ENCODE data around the gene SPAG16. TPM values are rescaled to one million over a fixed set of nuclear protein-coding genes. Genes with fewer than 3 reads are reported as not detected.
"Not testable (repeated sequence)": the region's sequence is repeated elsewhere in the genome, so short reads cannot be mapped to it uniquely, and the experiment has no call there.

SPAG16 gene
- total RNA-seq, 1 donor from 2014 or later = 7.6 TPM

DNA sequence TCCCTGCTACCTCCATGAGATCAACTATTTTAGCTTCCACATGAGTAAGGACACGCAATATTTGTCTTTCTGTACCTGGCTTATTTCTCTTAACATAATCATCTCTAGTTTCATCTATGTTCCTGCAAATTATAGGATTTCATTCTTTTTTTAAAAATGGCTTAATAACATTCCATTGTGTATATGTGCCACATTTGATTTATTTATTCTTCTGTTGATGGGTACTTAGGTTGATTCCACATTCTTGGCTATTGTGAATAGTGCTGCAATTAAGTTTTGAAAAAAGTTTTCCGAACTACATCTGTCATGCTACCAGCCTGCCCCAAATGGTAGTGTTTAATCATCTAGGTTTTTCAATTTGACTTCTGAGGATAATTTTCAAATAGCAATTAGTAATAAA, 36.3 kb downstream of the SPAG16 start:
- H3K4me3 ChIP-seq = no peak overlapping the region
- peaks cover 10 to 43% of the 10 kb centered on the region in 2 donors for H3K36me3 ChIP-seq
- H3K9me3 ChIP-seq = peaks cover 0 to 7% of the 10 kb centered on the region in 2 donors
- TF ChIP-seq, protein P1, sequence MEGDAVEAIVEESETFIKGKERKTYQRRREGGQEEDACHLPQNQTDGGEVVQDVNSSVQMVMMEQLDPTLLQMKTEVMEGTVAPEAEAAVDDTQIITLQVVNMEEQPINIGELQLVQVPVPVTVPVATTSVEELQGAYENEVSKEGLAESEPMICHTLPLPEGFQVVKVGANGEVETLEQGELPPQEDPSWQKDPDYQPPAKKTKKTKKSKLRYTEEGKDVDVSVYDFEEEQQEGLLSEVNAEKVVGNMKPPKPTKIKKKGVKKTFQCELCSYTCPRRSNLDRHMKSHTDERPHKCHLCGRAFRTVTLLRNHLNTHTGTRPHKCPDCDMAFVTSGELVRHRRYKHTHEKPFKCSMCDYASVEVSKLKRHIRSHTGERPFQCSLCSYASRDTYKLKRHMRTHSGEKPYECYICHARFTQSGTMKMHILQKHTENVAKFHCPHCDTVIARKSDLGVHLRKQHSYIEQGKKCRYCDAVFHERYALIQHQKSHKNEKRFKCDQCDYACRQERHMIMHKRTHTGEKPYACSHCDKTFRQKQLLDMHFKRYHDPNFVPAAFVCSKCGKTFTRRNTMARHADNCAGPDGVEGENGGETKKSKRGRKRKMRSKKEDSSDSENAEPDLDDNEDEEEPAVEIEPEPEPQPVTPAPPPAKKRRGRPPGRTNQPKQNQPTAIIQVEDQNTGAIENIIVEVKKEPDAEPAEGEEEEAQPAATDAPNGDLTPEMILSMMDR (IDR thresholded peaks at IDR 0.05) = no peak
- no peaks in the 10 kb centered on the region for H3K27me3 ChIP-seq
- intact Hi-C loops (cut with DNase I) = no loop called here
- no peak overlapping the region for H3K27ac ChIP-seq
- DNase-seq (ENCODE audit: low spot score in 2 of 2) = no peak
- no peaks in the 10 kb centered on the region for H3K4me1 ChIP-seq

GRCh38 chr2:213336253-213336770, 52.0 kb downstream of the SPAG16 start:
- TF ChIP-seq, protein P1 (IDR thresholded peaks at IDR 0.05) = no peak
- Histone ChIP-seq H3K36me3 (no peaks in the 10 kb centered on the region), H3K4me3 (no peak overlapping the region), H3K27ac (no peak overlapping the region), H3K4me1 (no peaks in the 10 kb centered on the region), H3K9me3 (peaks cover 20 to 66% of the 10 kb centered on the region in 2 donors), H3K27me3 (no peaks in the 10 kb centered on the region)
- DNase-seq (ENCODE audit: low spot score in 2 of 2) = no peak
- intact Hi-C loops (cut with DNase I) = no loop called here

DNA sequence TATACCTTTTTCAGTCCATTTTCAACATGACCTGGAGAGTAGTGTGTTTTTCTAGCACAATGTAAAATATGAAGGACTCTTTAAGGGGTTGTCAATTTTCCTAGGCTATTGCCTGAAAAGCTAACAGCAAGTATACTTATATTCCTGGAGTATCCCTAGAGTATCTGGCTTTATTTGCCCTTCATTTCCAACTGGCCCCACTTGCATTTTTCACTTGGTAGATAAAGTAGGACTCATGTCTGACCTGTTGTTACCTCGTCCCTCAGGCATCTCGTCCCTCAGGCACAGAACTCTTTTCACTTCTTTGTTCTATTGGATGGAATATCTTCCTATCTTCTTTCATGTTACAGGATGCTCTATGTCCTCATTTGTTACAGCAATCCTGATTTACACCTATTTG, 69.2 kb downstream of the SPAG16 start:
- intact Hi-C loops (cut with DNase I) = no loop called here
- H3K4me3 ChIP-seq = no peak overlapping the region
- DNase-seq (ENCODE audit: low spot score in 2 of 2) = no peak
- no peak overlapping the region for H3K27ac ChIP-seq
- H3K9me3 ChIP-seq = peaks cover 0 to 3% of the 10 kb centered on the region in 2 donors
- TF ChIP-seq, protein P1 (IDR thresholded peaks at IDR 0.05) = no peak
- H3K27me3 ChIP-seq = no peaks in the 10 kb centered on the region
- H3K36me3 ChIP-seq = no peaks in the 10 kb centered on the region
- no peaks in the 10 kb centered on the region for H3K4me1 ChIP-seq

GRCh38 chr2:213376644-213377043, 92.4 kb downstream of the SPAG16 start:
- TF ChIP-seq, protein P1 (IDR thresholded peaks at IDR 0.05) = no peak
- DNase-seq (ENCODE audit: low spot score in 2 of 2) = no peak
- no peak overlapping the region for H3K4me3 ChIP-seq
- no peaks in the 10 kb centered on the region for H3K9me3 ChIP-seq
- H3K36me3 ChIP-seq = no peaks in the 10 kb centered on the region
- intact Hi-C loops (cut with DNase I) = no loop called here
- H3K27ac ChIP-seq = no peak overlapping the region
- no peaks in the 10 kb centered on the region for H3K27me3 ChIP-seq
- H3K4me1 ChIP-seq = no peaks in the 10 kb centered on the region

DNA sequence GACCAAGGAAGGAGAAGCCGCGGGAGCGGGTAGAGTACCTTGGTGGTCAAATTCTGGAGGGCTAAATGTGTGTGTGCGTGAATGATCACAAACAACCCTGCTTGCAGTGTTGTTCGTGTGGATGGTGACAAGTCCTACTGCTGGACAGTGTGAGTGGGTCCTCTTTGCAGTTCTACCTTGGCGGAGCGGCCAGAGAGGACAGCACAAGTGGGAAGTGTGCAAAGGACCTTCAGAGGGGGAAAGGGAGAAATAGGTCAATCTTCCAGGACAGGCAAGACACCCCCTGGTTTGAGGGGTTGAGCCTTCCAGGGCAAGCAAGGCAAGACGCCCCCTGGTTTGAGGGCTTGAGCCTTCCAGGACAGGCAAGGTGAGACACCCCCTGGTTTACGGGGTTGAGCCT, 122.8 kb downstream of the SPAG16 start:
- H3K9me3 ChIP-seq; intact Hi-C loops (cut with DNase I); DNase-seq (ENCODE audit: low spot score in 2 of 2); H3K4me1 ChIP-seq; H3K27ac ChIP-seq; H3K27me3 ChIP-seq; H3K36me3 ChIP-seq; H3K4me3 ChIP-seq: not testable (repeated sequence)

DNA sequence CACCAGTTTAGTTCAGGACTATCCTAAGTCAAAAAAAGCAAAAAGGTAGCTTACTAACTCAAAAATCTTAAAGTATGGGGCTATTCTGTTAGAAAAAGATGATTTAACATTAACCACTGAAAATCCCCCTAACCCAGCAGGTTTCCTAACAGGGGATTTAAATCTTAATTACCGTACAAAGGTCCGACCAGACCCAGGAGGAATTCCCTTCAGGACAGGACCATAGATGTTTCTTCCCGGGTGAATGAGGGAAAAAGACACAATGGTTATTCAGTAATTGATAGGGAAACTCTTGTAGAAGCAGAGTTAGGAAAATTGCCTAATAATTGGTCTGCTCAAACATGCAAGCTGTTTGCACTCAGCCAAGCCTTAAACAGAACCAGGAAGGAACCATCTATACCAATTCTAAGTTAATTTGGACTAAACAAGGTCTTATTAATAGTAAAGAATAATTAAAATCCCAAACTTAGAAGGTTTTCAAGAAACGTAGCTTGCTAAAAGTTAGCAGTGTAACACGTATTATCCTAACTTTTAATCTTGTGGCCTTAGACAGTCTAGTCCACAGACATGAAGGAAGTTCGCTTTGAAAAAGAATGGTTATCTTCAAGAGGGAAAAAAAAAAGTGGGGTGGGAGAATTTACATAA, 124.3 kb downstream of the SPAG16 start:
- DNase-seq (ENCODE audit: low spot score in 2 of 2); H3K4me3 ChIP-seq; H3K9me3 ChIP-seq; H3K4me1 ChIP-seq; H3K27ac ChIP-seq; H3K36me3 ChIP-seq; intact Hi-C loops (cut with DNase I); H3K27me3 ChIP-seq: not testable (repeated sequence)

DNA sequence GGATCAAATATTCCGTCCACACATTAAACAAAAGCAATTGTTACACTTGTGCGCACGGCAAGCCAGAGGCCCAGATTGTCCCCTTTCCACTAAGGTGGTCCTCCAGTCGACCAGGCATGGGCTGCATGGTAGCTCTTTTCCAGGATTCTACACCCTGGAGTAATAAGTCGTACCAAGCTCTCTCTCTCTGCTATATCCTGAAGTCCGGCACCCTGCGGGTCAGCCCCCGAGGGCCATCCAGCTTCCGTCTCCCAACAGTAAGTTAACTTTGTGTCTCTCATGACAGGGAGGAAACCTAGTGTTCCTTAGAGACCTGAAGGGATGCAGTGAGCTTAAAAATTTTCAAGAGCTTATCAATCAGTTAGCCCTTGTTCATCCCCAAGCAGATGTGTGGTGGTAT, 126.4 kb downstream of the SPAG16 start:
- DNase-seq (ENCODE audit: low spot score in 2 of 2); intact Hi-C loops (cut with DNase I); H3K36me3 ChIP-seq; H3K4me1 ChIP-seq; H3K27ac ChIP-seq; H3K27me3 ChIP-seq; H3K4me3 ChIP-seq; H3K9me3 ChIP-seq: not testable (repeated sequence)
